ENCODE results near the gene RNASE13.

- TF ChIP-seq CTCF (IDR thresholded peaks at IDR 0.05) (no peak), ZFX (IDR thresholded peaks at IDR 0.05; ENCODE audit: borderline replicate concordance) (no peak)
Measured at GRCh38 chr14:20997115-20997514, 37.5 kb downstream of the RNASE13 start.

Data from 22Rv1 (cell line).